SK-N-SH treated with all-trans-retinoic acid at 6 μM for 48 hours (cell line): ENCODE results near the gene CDK5.

Experiments used
- ARNTL ChIP-seq: fragments of 450-650 bp; formaldehyde crosslinking; IDR thresholded peaks from 2 replicates; pipeline ENCODE4 v1.5.0; 2020; ENCODE audit warnings: low read depth, mild to moderate bottlenecking, moderate library complexity, borderline replicate concordance
- CSRNP3 ChIP-seq: fragments of 250-450 bp; sonication (Bioruptor Pico); IDR thresholded peaks from 2 replicates; pipeline ENCODE4 v1.5.1; 2021; ENCODE audit warnings: mild to moderate bottlenecking, moderate library complexity
- OSR1 ChIP-seq: fragments of 250-450 bp; sonication (Bioruptor Pico); IDR thresholded peaks from 2 replicates; pipeline ENCODE4 v1.8.0; 2022; ENCODE audit warnings: moderate library complexity, mild to moderate bottlenecking, inconsistent platforms
- PATZ1 ChIP-seq: fragments of 250-450 bp; sonication (Bioruptor Pico); IDR thresholded peaks from 2 replicates; pipeline ENCODE4 v1.8.0; 2020; ENCODE audit warnings: mild to moderate bottlenecking, moderate library complexity, borderline replicate concordance
- PPARA ChIP-seq: fragments of 250-450 bp; sonication (Bioruptor Pico); IDR thresholded peaks from 2 replicates; pipeline ENCODE4 v1.5.0; 2020; ENCODE audit warnings: mild to moderate bottlenecking, borderline replicate concordance
- RARB ChIP-seq: fragments of 250-450 bp; sonication (Bioruptor Pico); IDR thresholded peaks from 2 replicates; pipeline ENCODE4 v1.8.0; 2021; ENCODE audit warnings: mild to moderate bottlenecking, moderate library complexity
- TCF4 ChIP-seq: fragments of 250-450 bp; sonication (Bioruptor Pico); IDR thresholded peaks from 2 replicates; pipeline ENCODE4 v1.8.0; 2021; ENCODE audit warnings: mild to moderate bottlenecking, moderate library complexity, borderline replicate concordance
- ZFP30 ChIP-seq: fragments of 450-650 bp; formaldehyde crosslinking; IDR thresholded peaks from 2 replicates; pipeline ENCODE4 v1.5.0; 2022; ENCODE audit warnings: mild to moderate bottlenecking, moderate library complexity
- ZNF70 ChIP-seq: fragments of 450-650 bp; formaldehyde crosslinking; IDR thresholded peaks from 2 replicates; pipeline ENCODE4 v1.5.0; 2020; ENCODE audit warnings: mild to moderate bottlenecking, moderate library complexity

GRCh38 chr7:151013356-151013732, 44.4 kb downstream of the CDK5 start:
- TF ChIP-seq OSR1 (no peak), RARB (CRISPR knock-in tag) (no peak), ZFP30 (no peak), PATZ1 (CRISPR knock-in tag) (no peak), PPARA (CRISPR knock-in tag) (no peak), ZNF70 (CRISPR knock-in tag) (no peak), ARNTL (CRISPR knock-in tag) (no peak), TCF4 (CRISPR knock-in tag) (no peak), CSRNP3 (CRISPR knock-in tag) (no peak)
